Small intestine (tissue), 7 donors: ENCODE measurements around the gene NRROS. TPM values are rescaled to one million over a fixed set of nuclear protein-coding genes. Genes with fewer than 3 reads are reported as not detected.
A peak's percentile ranks its signal among the peaks of the same experiment; 100 is the strongest.

Experiments used
- DNase-seq, 2 donors: peaks; one replicate each; pipeline versions ENCODE4 v3.0.0 to v3.0.0-alpha.2; 2013
- FAIRE-seq: peaks from 2 replicates; lab custom pipeline; 2012; peaks lifted over from hg19 to GRCh38; lab: Jason Lieb, UNC
- H3K27ac ChIP-seq, 3 donors: one replicate each; pipeline ENCODE4 v1.5.1; 2013; ENCODE audit warnings: low read length in 2 of 3, mild to moderate bottlenecking in 2 of 3, control low read depth in 1 of 3, inconsistent platforms in 1 of 3, low read depth in 1 of 3, moderate library complexity in 1 of 3
- H3K27me3 ChIP-seq, 3 donors: one replicate each; pipeline ENCODE4 v1.6.1; 2013; ENCODE audit warnings: low read length in 3 of 3, inconsistent platforms in 1 of 3; ENCODE audit not compliant: control insufficient read depth in 3 of 3, insufficient read depth in 3 of 3
- H3K36me3 ChIP-seq, 3 donors: one replicate each; pipeline ENCODE4 v1.6.1; 2013; ENCODE audit warnings: low read length in 3 of 3, inconsistent platforms in 1 of 3, low read depth in 1 of 3, mild to moderate bottlenecking in 1 of 3, moderate library complexity in 1 of 3; ENCODE audit not compliant: control insufficient read depth in 3 of 3, insufficient read depth in 2 of 3
- H3K4me1 ChIP-seq, 3 donors: one replicate each; pipeline ENCODE4 v1.6.1; 2013; ENCODE audit warnings: low read length in 2 of 3, inconsistent platforms in 1 of 3, low read depth in 1 of 3, mild to moderate bottlenecking in 1 of 3, moderate library complexity in 1 of 3; ENCODE audit not compliant: control insufficient read depth in 3 of 3, insufficient read depth in 2 of 3
- H3K4me3 ChIP-seq, 3 donors: one replicate each; pipeline ENCODE4 v1.5.1; 2013; ENCODE audit warnings: low read length in 3 of 3, control low read depth in 1 of 3, inconsistent platforms in 1 of 3, low read depth in 1 of 3, mild to moderate bottlenecking in 1 of 3, moderate library complexity in 1 of 3
- H3K9me3 ChIP-seq, 2 donors: one replicate each; pipeline ENCODE4 v1.6.1; 2013; ENCODE audit warnings: low read depth in 1 of 2, low read length in 1 of 2; ENCODE audit not compliant: control insufficient read depth in 2 of 2, insufficient read depth in 1 of 2
- WGBS, 3 donors: extraction: QIAGEN DNeasy Blood & Tissue Kit; methylation state at CpG; one replicate each; pipeline ENCODE4 v1.1.7; 2013; 5-methylcytosine and 5-hydroxymethylcytosine counted together
- polyA plus RNA-seq, 4 donors: library from polyadenylated mRNA; stranded (reverse) in 3 of 4; unstranded in 1 of 4; fragments of 200-250 nt in 3 of 4; fragments of 120-200 nt in 1 of 4; gene quantifications; one replicate each; pipeline versions ENCODE4 v1.2.1 to v1.2.3, GENCODE V29; 2013
- donor health status: healthy with polysubstance abuse.
- donor health status: control.
- donor health status: control.
- donor health status: Bipolar disorder and iron deficiency.
- donor health status: healthy.

Gene NRROS
- polyA plus RNA-seq, 4 donors: 0.54 to 4.1 (median 1.5) TPM; not detected in 1

DNA sequence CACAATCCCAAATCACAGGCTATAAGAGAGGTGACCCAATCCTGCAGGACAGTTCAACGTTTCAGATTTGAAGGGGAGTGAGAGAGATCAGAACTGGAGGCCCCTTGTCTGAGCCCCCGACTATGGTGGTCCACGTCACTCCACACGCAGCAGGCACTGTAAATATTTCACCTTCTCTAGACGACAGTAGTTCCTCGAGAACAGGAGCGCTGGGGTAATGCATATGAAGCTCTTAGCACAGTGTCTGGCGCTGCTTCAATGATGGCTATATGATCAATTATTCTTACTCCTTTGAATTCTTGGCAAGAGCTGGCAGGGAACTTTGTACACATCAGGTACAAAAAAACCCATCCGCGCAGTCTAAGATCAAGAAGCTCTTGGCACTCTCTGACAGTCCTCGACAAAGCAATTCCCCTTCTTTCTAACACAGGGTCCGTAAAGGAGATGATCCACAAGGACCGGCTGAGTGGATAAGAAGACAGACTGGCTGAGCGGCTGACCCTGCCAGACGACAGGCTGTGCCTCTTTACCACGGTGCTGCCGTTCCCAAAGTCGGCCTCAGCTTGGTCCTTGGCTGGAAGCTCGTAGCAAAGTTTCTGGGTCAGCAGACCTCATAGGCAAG lies 522 bp upstream of the NRROS start:
- Histone ChIP-seq H3K27me3 (peaks cover 0 to 14% (median 0%) of the 10 kb centered on the region in 3 donors), H3K4me3 (peak overlapping the region; percentile 5 to 59 (median 43)), H3K27ac (peak overlapping the region in 1 of 3 donors; percentile 91), H3K4me1 (peaks cover 0 to 5% (median 3%) of the 10 kb centered on the region in 3 donors), H3K36me3 (peaks cover 0 to 2% (median 0%) of the 10 kb centered on the region in 3 donors), H3K9me3 (no peaks in the 10 kb centered on the region)
- DNase-seq: peak; percentile 31 to 35
- 8 to 26% (median 20%) methylated on average over 19 of the region's 19 CpGs for WGBS, 3 donors
- no peak for FAIRE-seq

DNA sequence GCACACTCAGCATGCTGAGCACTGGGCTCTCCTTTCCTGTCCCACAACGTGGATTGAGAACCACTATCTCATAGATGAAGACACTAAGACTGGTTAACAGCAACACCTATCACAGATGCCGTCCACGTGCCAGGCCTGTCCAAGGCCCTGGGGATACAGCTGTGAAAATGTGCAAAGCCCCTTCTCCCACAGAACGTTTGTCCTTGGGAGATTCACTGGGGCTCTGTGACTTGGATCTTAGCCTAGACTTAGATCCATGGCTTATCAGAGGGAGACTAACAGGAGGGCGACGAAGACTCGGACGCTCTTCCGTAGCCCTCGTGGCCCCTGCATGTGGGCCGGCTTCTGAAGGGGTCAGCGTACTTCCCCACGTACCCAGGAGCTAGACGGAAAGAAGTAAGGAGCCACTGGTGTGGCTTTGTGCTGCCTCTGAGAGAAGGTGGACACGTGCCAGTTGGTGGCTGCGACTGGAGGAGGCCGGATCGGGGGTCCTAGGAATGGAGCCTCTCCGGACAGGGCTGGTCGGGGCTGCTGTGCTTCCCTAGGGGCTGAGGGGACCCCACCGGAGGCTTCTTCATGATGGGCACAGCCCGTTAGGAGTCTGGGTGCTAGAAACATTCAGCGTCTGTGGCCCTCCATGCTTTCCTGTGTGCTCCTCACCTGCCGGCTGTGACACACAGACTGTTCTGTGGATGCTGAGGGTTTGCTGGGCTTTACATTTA lies 964 bp downstream of the NRROS start:
- peak overlapping the region; percentile 5 to 59 (median 43) for H3K4me3 ChIP-seq
- FAIRE-seq (no peak), DNase-seq (no peak)
- peaks cover 0 to 5% (median 3%) of the 10 kb centered on the region in 3 donors for H3K4me1 ChIP-seq
- WGBS, 3 donors: 60 to 79% (median 68%) methylated on average over 24 of the region's 24 CpGs
- peaks cover 0 to 2% (median 0%) of the 10 kb centered on the region in 3 donors for H3K36me3 ChIP-seq
- H3K9me3 ChIP-seq: no peaks in the 10 kb centered on the region
- H3K27ac ChIP-seq: peak overlapping the region in 1 of 3 donors; percentile 91
- peaks cover 0 to 14% (median 0%) of the 10 kb centered on the region in 3 donors for H3K27me3 ChIP-seq

DNA sequence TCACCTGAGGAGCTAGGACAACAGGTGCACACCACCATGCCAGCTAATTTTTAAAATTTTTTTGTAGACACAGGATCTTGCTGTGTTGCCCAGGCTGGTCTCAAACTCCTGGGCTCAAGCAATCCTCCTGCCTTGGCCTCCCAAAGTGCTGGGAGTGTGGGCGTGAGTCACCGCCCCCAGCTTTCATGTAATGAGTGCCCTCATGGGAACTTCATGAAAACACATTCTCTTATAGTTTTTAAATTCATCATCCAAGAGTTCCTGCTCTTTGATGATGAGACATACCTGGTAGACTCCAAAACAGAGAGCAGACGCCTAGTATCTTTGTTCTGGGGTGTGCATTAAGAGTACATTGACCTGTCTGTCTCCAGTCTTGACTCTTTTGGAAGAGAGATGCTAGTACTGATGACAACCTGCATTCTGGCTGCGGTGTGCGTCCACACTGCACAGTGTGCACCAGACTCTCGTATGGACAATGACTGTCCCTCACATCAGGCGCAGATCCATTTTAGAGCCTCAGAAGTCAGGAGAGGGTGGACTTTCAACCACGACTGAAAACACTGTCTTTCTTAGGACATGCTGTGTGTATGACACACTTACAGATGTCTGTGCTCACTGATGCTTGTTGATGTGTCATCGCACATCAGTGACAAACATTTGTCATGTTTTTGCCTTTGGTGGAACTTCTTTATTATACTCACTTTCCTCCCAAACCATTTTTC lies 2.0 kb downstream of the NRROS start:
- peak overlapping the region in 1 of 3 donors; percentile 18 for H3K27ac ChIP-seq
- 73 to 77% (median 76%) methylated on average over 9 of the region's 9 CpGs for WGBS, 3 donors
- no peak for FAIRE-seq
- H3K4me3 ChIP-seq: no peak overlapping the region
- peaks cover 0 to 14% (median 0%) of the 10 kb centered on the region in 3 donors for H3K27me3 ChIP-seq
- no peak for DNase-seq
- peaks cover 0 to 4% (median 0%) of the 10 kb centered on the region in 3 donors for H3K36me3 ChIP-seq
- peaks cover 0 to 5% (median 3%) of the 10 kb centered on the region in 3 donors for H3K4me1 ChIP-seq
- H3K9me3 ChIP-seq: no peaks in the 10 kb centered on the region

DNA sequence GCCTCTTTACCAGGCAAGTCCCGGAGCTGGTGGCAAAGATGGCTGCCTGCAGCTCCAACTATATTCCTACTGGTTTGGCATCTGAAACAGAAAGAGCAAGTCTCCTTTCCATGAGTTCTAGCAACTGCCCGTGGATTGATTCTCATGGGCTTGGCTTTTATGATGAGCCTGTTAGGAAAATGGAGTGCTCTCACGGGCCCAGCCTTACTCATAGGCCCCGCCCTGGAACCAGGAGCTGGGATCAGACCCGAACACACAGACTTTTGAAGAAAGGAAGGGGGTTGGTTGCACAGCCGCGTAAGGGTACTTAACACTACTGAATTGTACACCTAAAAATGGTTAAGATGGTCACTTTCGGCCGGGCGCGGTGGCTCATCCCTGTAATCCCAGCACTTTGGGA lies 2.9 kb downstream of the NRROS start:
- Histone ChIP-seq H3K4me3 (no peak overlapping the region), H3K4me1 (peaks cover 0 to 5% (median 3%) of the 10 kb centered on the region in 3 donors), H3K27me3 (peaks cover 0 to 14% (median 0%) of the 10 kb centered on the region in 3 donors), H3K27ac (no peak overlapping the region), H3K36me3 (peaks cover 0 to 4% (median 0%) of the 10 kb centered on the region in 3 donors), H3K9me3 (no peaks in the 10 kb centered on the region)
- WGBS, 3 donors: 80 to 90% (median 84%) methylated on average over 11 of the region's 11 CpGs
- DNase-seq (no peak), FAIRE-seq (no peak)

DNA sequence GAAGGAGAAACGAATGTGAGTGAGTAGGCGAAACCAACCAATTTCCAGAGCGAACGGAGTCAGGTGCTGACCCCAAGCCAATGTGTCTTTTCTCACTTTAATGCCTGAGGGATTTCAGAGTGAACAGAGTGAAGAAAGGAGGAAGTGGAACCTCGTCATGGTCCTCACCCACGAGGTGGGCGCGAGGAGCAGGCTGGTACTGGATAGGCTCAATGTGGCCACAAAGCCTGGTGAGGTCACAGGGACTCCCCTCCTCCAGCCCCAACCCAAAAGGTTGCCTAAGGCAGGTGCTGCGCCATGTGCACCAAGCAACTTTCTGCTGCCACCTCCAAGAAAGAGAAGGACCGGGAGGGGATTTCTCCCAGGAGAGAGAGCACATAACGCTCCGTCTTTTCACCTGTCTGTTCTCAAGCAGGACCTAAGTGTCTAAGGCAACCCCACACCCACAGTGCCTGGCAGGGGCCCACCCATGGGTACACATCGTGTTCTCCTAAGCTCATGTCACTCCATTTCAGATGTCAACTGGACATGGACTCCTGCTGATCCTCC lies 3.8 kb downstream of the NRROS start:
- DNase-seq: no peak
- Histone ChIP-seq H3K9me3 (no peaks in the 10 kb centered on the region), H3K4me1 (peaks cover 0 to 5% (median 3%) of the 10 kb centered on the region in 3 donors), H3K27ac (peak overlapping the region in 1 of 3 donors; percentile 21), H3K27me3 (peaks cover 0 to 14% (median 0%) of the 10 kb centered on the region in 3 donors), H3K4me3 (no peak overlapping the region), H3K36me3 (peaks cover 0 to 4% (median 0%) of the 10 kb centered on the region in 3 donors)
- WGBS, 3 donors: 72 to 93% (median 80%) methylated on average over 13 of the region's 13 CpGs
- no peak for FAIRE-seq

DNA sequence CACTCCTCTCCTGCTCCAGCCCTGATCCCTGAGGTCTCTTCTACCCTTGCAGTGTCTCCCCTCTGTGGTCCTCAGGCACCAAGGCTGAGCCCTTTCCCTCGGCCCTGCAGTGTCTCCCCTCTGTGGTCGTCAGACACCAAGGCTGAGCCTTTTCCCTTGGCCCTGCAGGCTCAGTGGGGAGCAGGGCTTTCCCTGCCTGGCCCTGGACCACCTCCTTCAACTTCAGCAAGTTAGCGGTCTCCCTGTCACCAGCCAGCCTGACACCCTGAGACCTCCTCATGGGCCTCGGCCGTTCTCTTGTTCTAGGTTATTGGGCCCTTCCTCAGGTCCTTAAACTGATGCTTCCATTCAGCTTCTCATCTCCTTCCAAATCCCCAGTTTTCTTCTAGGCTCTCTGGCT lies 4.3 kb downstream of the NRROS start:
- peaks cover 0 to 5% (median 3%) of the 10 kb centered on the region in 3 donors for H3K4me1 ChIP-seq
- peaks cover 0 to 4% (median 0%) of the 10 kb centered on the region in 3 donors for H3K36me3 ChIP-seq
- FAIRE-seq: no peak
- H3K9me3 ChIP-seq: no peaks in the 10 kb centered on the region
- no peak overlapping the region for H3K4me3 ChIP-seq
- DNase-seq: no peak
- 86 to 97% (median 89%) methylated on average over 5 of the region's 5 CpGs for WGBS, 3 donors
- peaks cover 0 to 11% (median 0%) of the 10 kb centered on the region in 3 donors for H3K27me3 ChIP-seq
- peak overlapping the region in 1 of 3 donors; percentile 21 for H3K27ac ChIP-seq

DNA sequence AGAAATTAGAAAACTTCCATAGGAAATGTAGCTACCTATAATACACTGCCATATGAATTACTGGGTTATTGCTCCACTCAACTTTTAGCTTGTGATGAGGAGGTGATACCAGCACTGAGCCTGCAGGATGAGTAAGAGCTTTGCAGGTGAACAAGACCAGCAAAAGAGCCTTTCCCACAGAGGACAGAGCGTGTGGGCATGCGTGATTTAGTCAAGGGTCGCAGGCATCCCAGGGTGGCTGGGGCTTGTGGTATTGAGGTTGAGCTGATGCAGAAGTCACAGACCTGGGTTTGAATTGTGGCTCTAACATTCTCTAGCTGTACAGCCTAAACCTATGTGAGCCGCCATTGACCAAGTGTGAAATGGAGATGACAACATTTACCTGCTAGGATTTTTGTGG lies 5.6 kb downstream of the NRROS start:
- Histone ChIP-seq H3K4me3 (no peak overlapping the region), H3K9me3 (no peaks in the 10 kb centered on the region), H3K27me3 (peaks cover 0 to 2% (median 0%) of the 10 kb centered on the region in 3 donors), H3K4me1 (no peaks in the 10 kb centered on the region), H3K27ac (no peak overlapping the region), H3K36me3 (peaks cover 0 to 4% (median 0%) of the 10 kb centered on the region in 3 donors)
- FAIRE-seq (no peak), DNase-seq (no peak)
- 81 to 89% (median 81%) methylated on average over 4 of the region's 4 CpGs for WGBS, 3 donors
